Left kidney (tissue), 1 donor: Measurements from ENCODE around the gene BLOC1S2. TPM values are rescaled to one million over a fixed set of nuclear protein-coding genes. Genes with fewer than 3 reads are reported as not detected.

Source experiments
- polyA plus RNA-seq: library from polyadenylated mRNA; unstranded; fragments of 120-200 nt; gene quantifications from one replicate; pipeline ENCODE4 v1.2.1, GENCODE V29; 2013; ENCODE audit not compliant: insufficient read length

BLOC1S2 gene
- polyA plus RNA-seq, 1 donor = 43.7 TPM

Other genes starting within 250 kb of the BLOC1S2 start
- 3.0 TPM for gene CPN1, start 204.8 kb downstream of the BLOC1S2 start, polyA plus RNA-seq
- 59.1 TPM for gene ERLIN1, start 100.7 kb downstream of the BLOC1S2 start, polyA plus RNA-seq
- 36.7 TPM for gene CHUK, start 57.1 kb downstream of the BLOC1S2 start, polyA plus RNA-seq
- gene CWF19L1, start 19.0 kb downstream of the BLOC1S2 start, polyA plus RNA-seq = 38.8 TPM
- gene PKD2L1, start 43.5 kb upstream of the BLOC1S2 start, polyA plus RNA-seq = 0.38 TPM
- 36.3 TPM for gene SCD, start 60.6 kb upstream of the BLOC1S2 start, polyA plus RNA-seq
- 0.85 TPM for gene WNT8B, start 176.3 kb upstream of the BLOC1S2 start, polyA plus RNA-seq
- gene SEC31B, start 233.2 kb upstream of the BLOC1S2 start, polyA plus RNA-seq = 29.6 TPM
- gene NDUFB8, start 243.2 kb upstream of the BLOC1S2 start, polyA plus RNA-seq = 169 TPM
- 47.1 TPM for gene HIF1AN, start 249.3 kb upstream of the BLOC1S2 start, polyA plus RNA-seq